IPS-18a (cell line): Measurements from ENCODE around the gene GABBR1.
"Not testable (repeated sequence)": the region's sequence is repeated elsewhere in the genome, so short reads cannot be mapped to it uniquely, and the experiment has no call there.

Experiments
- H3K27ac ChIP-seq: one replicate; pipeline ENCODE4 v1.5.1; 2013; ENCODE audit warnings: low read length
- H3K27me3 ChIP-seq: one replicate; pipeline ENCODE4 v1.6.1; 2013; ENCODE audit warnings: mild to moderate bottlenecking, low read length; ENCODE audit not compliant: control insufficient read depth, insufficient read depth
- H3K36me3 ChIP-seq: one replicate; pipeline ENCODE4 v1.6.1; 2013; ENCODE audit warnings: low read depth, low read length; ENCODE audit not compliant: control insufficient read depth
- H3K4me1 ChIP-seq: one replicate; pipeline ENCODE4 v1.6.1; 2013; ENCODE audit warnings: low read depth, low read length; ENCODE audit not compliant: control insufficient read depth
- H3K4me3 ChIP-seq: one replicate; pipeline ENCODE4 v1.5.1; 2013; ENCODE audit warnings: low read length
- H3K9ac ChIP-seq: one replicate; pipeline ENCODE4 v1.6.1; 2013; ENCODE audit warnings: mild to moderate bottlenecking, low read length, moderate library complexity
- H3K9me3 ChIP-seq: one replicate; pipeline ENCODE4 v1.6.1; 2013; ENCODE audit warnings: low read depth, low read length; ENCODE audit not compliant: control insufficient read depth

Gene GABBR1

DNA sequence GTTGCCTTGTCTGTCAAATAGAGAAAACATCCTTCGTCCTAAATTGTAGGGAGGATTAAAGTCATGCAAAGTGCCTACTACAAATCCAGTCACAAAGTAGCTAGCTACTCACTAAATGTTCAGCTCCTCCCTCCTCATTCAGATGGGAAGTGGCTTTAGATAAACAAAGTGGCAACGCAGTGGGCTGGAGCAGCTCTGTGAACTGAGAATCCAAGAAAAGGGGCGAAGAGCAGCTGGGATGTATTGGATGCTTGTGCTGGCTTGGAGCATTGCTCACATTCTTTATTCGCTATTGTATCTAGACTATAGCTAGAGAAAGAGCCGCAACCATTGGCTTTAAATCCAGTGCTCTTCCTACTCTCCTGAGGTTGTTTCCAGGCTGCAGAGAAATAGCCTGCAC lies 34.2 kb upstream of the GABBR1 start:
- Histone ChIP-seq H3K27me3 (peaks cover 21% of the 10 kb centered on the region), H3K4me1 (peaks cover 42% of the 10 kb centered on the region), H3K9ac (peak overlapping the region; percentile 10), H3K27ac (peak overlapping the region; percentile 43), H3K36me3 (no peaks in the 10 kb centered on the region), H3K9me3 (no peaks in the 10 kb centered on the region), H3K4me3 (peak overlapping the region; percentile 20)

DNA sequence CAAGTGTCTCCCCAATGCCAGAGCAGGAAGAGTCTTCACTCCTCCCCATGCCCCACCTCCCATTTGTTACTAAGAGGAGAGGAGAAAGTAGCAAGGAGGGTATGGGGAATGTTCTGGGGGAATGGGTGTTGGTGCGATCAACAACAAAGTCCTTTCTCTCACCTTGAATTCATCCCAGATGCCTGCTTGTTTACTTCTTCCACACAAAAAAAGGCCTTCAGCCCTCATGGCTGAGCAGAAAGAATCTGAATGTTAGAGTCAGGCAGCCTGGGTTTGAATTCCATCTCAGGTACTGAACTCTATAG lies 33.8 kb upstream of the GABBR1 start:
- H3K27ac ChIP-seq = peak overlapping the region; percentile 43
- no peaks in the 10 kb centered on the region for H3K36me3 ChIP-seq
- H3K4me3 ChIP-seq = peak overlapping the region; percentile 20
- peaks cover 42% of the 10 kb centered on the region for H3K4me1 ChIP-seq
- peak overlapping the region; percentile 10 for H3K9ac ChIP-seq
- H3K27me3 ChIP-seq = peaks cover 21% of the 10 kb centered on the region
- H3K9me3 ChIP-seq = no peaks in the 10 kb centered on the region

DNA sequence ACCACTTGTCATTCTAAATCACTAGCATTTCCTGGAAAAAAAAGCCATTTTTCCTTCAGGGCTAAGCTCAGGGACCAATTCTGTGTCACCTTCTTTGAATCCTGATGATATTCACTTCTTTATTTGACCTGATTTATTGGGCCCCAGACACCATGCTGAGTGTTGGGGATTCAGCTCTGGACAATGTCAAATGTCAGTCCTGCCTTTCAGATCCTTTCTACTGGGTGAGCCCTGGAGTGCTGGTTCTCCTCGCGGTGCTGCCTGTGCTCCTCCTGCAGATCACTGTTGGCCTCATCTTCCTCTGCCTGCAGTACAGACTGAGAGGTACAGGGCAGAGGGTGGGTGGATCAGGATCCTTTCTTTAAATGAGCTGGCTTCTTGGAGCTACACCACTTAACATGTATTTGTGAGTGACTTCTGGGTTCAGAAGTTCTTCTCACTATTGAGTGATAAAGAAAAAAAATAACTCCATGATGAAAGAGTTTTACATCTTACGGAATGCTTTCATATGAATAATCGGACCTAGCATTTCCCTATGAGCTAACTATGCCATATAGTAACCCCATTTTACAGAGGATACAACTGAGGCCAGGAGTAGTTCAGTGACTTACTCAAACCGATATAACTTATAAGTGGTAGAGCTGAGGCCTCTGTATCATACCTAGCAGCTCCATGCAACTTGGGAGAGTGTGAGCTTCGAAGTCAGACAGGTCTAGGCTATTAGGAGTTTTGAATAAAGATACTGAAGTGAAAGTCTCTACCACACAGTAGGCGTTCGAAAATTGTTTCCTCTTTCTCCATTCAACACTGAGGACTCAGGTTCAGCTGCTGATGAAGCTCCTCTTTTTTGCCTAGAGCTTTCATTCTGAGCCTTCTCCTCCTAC lies 33.2 kb upstream of the GABBR1 start:
- H3K4me1 ChIP-seq = peaks cover 45% of the 10 kb centered on the region
- H3K9ac ChIP-seq = no peak overlapping the region
- peaks cover 17% of the 10 kb centered on the region for H3K27me3 ChIP-seq
- no peaks in the 10 kb centered on the region for H3K9me3 ChIP-seq
- H3K4me3 ChIP-seq = peak overlapping the region; percentile 20
- H3K36me3 ChIP-seq = no peaks in the 10 kb centered on the region
- H3K27ac ChIP-seq = peak overlapping the region; percentile 43

DNA sequence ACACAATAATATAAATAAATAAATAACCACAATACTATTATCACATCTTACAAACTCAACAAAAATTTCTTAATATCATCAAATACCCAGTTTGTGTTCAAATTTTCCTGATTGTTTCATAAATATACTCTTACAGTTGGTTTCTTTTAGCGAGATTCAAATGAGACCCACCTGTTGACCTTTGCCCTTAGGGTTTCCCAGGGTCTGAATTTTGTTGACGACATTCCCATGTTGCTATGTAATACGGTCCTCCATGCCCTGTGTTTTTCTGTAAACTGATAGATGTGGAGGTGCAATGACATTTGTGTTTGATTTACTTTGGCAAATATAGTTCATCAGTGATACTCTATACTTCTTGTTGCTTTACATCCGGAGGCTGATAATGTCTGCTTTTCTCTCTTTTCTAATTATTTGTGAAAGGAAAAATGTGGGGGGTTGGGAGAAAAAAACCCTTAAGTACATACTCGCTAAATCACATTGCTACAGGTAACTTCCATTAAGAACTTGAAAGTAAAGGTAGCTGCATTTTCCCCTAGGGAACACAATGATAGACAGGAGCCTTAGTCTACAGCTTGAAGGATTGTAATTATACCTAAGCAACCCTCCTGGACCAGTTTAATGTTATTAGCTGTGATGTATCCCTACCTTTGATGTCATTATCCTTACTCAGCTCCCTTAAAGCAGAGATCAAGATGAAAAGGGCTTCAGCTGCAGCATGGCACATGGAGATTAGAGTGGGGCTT lies 30.5 kb upstream of the GABBR1 start:
- H3K4me1 ChIP-seq = peaks cover 48% of the 10 kb centered on the region
- H3K4me3 ChIP-seq = no peak overlapping the region
- no peaks in the 10 kb centered on the region for H3K9me3 ChIP-seq
- H3K9ac ChIP-seq = peak overlapping the region; percentile 9
- no peak overlapping the region for H3K27ac ChIP-seq
- H3K27me3 ChIP-seq = peaks cover 10% of the 10 kb centered on the region
- H3K36me3 ChIP-seq = no peaks in the 10 kb centered on the region

DNA sequence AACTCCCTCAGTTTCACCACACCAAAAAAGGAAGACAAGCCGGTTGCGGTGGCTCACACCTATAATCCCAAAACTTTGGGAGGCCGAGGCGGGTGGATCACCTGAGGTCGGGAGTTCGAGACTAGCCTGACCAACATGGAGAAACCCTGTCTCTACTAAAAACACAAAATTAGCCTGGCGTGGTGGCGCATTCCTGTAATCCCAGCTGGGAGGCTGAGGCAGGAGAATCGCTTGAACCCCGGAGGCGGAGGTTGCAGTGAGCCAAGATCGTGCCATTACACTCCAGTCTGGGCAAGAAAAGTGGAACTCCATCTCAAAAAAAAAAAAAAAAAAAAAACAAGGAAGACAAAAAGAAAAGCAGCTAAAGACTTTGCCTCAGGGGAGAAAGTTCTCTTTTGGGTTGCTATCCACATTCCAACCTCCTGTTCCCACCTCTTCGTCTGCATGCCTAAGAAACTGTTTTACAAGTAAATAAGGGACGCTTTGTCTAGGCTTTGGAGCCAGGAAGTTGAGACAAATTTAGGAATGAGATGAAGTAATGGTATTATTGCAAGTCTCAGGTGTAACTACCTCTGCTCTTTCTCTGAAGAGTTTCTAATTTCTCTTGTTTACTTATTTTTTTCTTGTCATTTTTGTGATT lies 28.6 kb upstream of the GABBR1 start:
- Histone ChIP-seq H3K4me1 (peaks cover 36% of the 10 kb centered on the region), H3K9ac (peak overlapping the region; percentile 13), H3K27ac (peak overlapping the region; percentile 75)
- not testable (repeated sequence) for H3K4me3 ChIP-seq, H3K36me3 ChIP-seq, H3K27me3 ChIP-seq, H3K9me3 ChIP-seq

DNA sequence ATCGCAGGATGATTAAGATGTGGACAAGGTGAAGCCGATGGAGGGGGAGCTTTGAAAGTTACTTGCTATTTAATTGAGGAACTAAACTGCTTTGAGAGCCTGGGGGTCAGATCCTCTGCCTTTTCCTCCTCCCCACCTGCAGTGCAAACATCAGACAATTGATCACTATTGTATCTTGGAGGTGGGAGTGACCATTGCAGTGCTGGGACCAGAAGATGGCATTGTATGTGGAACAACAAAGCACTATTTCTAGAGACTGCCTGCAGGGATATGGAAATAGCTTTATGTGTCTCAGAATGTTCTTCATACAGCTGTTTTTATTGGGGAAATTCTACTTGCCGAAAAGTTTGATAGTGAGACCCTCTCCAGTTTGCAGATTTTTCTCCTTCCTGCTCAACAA lies 28.1 kb upstream of the GABBR1 start:
- H3K36me3 ChIP-seq = no peaks in the 10 kb centered on the region
- peaks cover 33% of the 10 kb centered on the region for H3K4me1 ChIP-seq
- no peaks in the 10 kb centered on the region for H3K27me3 ChIP-seq
- no peaks in the 10 kb centered on the region for H3K9me3 ChIP-seq
- H3K9ac ChIP-seq = peak overlapping the region; percentile 2
- no peak overlapping the region for H3K4me3 ChIP-seq
- H3K27ac ChIP-seq = peak overlapping the region; percentile 50

DNA sequence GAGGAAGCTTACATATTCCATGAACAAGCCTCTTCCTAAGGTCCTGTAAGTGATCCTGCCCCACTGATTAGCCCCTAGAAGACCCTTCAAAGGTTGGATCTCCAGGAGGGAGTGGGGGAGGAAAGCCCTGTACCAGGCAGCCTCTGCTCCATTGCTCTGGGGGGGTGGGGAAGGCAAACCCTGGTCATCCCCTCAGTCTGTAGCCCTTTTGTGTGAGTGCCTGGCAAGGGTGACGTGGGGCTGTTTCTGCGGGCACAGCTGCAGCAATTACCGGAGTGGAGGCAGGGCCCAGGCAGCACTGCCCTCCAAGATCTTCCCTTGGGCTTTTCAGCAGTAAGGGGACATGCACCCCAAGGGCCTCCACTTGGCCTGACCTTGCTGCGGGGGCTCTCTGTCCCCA lies 23.8 kb upstream of the GABBR1 start, which contains the start of gene MOG:
MOG (plus strand) TSS at position 295 of the 400 bp plus-strand sequence. CDS start 118 bp downstream, outside the sequence.
- H3K4me1 ChIP-seq = peaks cover 19% of the 10 kb centered on the region
- no peak within 1 kb of the TSS for H3K9ac ChIP-seq
- no peaks in the 10 kb centered on the region for H3K27me3 ChIP-seq
- H3K36me3 ChIP-seq = no peaks in the 10 kb centered on the region
- H3K9me3 ChIP-seq = no peaks in the 10 kb centered on the region
- no peak within 1 kb of the TSS for H3K27ac ChIP-seq
- no peak within 1 kb of the TSS for H3K4me3 ChIP-seq

DNA sequence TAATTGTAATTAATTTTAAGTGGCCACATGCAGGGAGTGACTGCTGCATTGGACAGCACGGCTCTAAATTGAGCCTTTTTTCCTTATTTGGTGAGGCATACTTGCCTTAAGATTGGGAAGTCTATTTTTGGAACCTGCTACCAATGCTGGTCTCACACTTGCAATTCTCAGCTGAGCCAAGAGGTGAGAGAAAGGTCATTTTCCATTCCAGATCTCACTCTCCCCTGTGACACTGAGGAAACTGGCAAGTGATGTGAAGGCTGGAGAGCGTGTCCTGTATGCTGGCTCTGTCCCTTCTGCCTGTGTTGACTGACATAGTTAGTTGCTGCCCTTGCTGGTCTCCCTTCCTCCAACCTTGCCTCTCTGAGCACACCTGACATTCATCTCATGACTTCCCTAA lies 23.2 kb upstream of the GABBR1 start:
- Histone ChIP-seq H3K9ac (no peak overlapping the region), H3K36me3 (no peaks in the 10 kb centered on the region), H3K4me3 (no peak overlapping the region)

DNA sequence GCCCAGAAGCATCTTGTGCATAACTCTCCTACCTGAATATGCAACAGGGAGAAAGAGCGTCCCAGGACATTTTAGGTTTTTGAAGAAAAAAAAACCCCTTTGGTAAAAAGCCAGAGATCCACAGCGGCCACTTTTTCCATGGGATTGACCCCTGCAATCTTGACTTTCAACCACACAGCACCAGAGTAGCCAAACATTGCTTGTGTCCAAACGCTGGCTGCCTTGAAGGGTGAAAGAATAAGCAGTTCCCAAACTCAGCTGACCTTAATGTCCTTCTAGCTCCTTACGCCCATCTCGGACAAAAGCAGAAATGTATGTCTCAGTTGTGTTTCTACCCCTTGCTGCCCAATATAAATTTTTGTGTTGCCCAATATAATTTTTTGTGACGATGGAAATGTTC lies 22.7 kb upstream of the GABBR1 start:
- peaks cover 17% of the 10 kb centered on the region for H3K4me1 ChIP-seq
- H3K9me3 ChIP-seq = no peaks in the 10 kb centered on the region
- no peak overlapping the region for H3K27ac ChIP-seq
- no peaks in the 10 kb centered on the region for H3K27me3 ChIP-seq
- H3K4me3 ChIP-seq = no peak overlapping the region
- no peaks in the 10 kb centered on the region for H3K36me3 ChIP-seq
- no peak overlapping the region for H3K9ac ChIP-seq

More for the DNA sequence above, 23.2 kb upstream of the GABBR1 start:
- peaks cover 21% of the 10 kb centered on the region for H3K4me1 ChIP-seq
- H3K9me3 ChIP-seq = no peaks in the 10 kb centered on the region
- H3K27ac ChIP-seq = no peak overlapping the region
- H3K27me3 ChIP-seq = no peaks in the 10 kb centered on the region

DNA sequence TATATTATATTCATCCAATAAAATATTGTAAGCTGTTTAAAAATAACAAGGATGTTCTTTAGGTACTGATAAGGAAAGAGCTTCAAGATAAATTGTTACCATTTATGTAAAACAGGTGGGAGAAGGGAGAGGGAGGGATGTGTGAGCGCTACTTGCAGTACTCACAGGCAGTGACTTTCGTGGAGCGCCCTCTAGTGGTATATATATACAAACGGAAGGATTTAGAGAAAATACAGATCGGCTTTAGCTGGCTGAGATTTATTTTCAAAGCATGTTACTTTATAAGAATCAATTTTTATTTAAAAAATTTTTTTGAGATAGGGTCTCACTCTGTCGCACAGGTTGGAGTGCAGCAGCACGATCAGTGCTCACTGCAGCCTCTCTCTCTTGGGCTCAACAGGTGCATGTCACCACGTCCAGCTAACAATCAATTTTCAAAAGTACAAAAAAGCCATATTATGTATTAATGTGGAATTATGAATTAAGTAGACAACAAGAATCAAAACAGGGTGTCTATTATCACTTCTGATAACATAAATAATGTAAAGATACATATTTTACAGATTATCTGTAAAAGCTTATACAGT lies 20.6 kb upstream of the GABBR1 start:
- no peak overlapping the region for H3K4me3 ChIP-seq
- H3K36me3 ChIP-seq = no peaks in the 10 kb centered on the region
- H3K9me3 ChIP-seq = no peaks in the 10 kb centered on the region

DNA sequence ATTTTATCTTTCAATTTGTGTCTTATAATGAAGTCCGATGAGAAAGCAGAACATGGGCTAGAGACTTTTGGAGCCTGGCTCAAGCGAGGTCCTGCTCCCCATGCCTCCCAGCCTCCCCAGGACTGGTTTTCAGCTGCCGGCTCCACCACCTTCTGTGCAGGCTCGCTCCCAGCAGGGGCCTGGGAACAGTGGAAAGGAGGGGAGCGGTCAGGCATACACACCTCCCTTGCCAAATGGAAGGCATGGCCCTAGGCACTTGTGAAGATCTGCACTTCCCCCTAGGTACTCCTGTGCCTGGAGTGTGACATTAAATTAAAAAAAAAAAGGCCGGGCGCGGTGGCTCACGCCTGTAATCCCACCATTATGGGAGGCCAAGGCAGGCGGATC lies 19.2 kb upstream of the GABBR1 start:
- no peak overlapping the region for H3K27ac ChIP-seq
- no peak overlapping the region for H3K4me3 ChIP-seq
- no peak overlapping the region for H3K9ac ChIP-seq
- no peaks in the 10 kb centered on the region for H3K27me3 ChIP-seq
- no peaks in the 10 kb centered on the region for H3K36me3 ChIP-seq
- H3K4me1 ChIP-seq = peaks cover 26% of the 10 kb centered on the region
- H3K9me3 ChIP-seq = no peaks in the 10 kb centered on the region

More for the DNA sequence above, 20.6 kb upstream of the GABBR1 start:
- Histone ChIP-seq H3K27ac (no peak overlapping the region), H3K9ac (no peak overlapping the region), H3K4me1 (peaks cover 26% of the 10 kb centered on the region), H3K27me3 (no peaks in the 10 kb centered on the region)
